22Rv1 (cell line): ENCODE results near the gene SLC7A8.
A peak's percentile ranks its signal among the peaks of the same experiment; 100 is the strongest.
"Not testable (repeated sequence)": the region's sequence is repeated elsewhere in the genome, so short reads cannot be mapped to it uniquely, and the experiment has no call there.

ENCODE experiments used
- H3K27ac ChIP-seq: fragments of 450-650 bp; 2 replicates; pipeline ENCODE4 v1.5.1; 2017
- CTCF ChIP-seq: fragments of 450-650 bp; IDR thresholded peaks from 2 replicates; pipeline ENCODE4 v1.5.1; 2017; ENCODE audit warnings: mild to moderate bottlenecking
- ZFX ChIP-seq: fragments of 450-650 bp; IDR thresholded peaks from 2 replicates; pipeline ENCODE4 v1.6.1; 2017; ENCODE audit warnings: antibody characterized with exemption, borderline replicate concordance

The SLC7A8 gene

DNA sequence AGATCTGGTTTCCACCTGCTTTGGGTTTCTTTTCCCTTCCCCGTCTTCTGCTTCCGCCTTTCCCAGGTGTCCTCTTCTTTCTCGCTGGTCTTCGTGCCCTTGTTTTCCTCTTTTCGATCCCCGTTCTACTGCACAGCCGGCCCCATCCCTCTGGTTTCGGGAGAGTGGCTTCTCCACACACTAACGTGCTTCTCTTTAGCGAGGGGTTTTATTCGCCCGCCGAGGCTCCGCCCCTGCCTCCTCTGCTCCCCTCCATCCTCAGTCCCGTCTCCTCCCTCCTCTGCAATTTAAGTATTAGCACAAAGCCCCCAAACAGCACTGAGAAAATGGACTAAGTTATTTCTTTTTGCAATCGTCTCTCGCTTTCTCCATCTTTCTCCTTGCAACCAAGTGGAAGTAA, at the start of gene SLC7A8:
SLC7A8 (minus strand) TSS at position 182 of the 400 bp plus-strand sequence. CDS start 746 bp downstream, outside the sequence.
- TF ChIP-seq CTCF = no peak
- TF ChIP-seq ZFX = no peak

GRCh38 chr14:23232241-23232808, 48.9 kb upstream of the SLC7A8 start:
- not testable (repeated sequence) for H3K27ac ChIP-seq

More for the DNA sequence above, at the start of gene SLC7A8:
- peak within 1 kb of the TSS; percentile 46 for H3K27ac ChIP-seq

DNA sequence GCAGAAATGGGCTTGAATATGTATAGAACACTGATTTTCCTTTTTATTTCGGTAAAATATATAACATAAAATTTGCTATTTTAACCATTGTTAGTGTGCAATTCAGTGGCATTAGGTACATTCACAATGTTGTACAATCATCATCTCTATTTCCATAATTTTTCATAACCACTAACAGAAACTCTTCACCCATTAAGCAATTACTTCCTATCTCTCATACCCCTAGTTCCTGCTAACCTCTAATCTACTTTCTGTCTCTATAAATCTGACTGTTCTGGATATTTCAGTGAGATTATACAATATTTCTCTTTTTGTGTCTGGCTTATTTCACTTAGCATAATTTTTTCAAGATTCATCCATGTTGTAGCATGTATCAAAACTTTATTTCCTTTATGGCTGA, 45.4 kb upstream of the SLC7A8 start:
- no peak overlapping the region for H3K27ac ChIP-seq
- TF ChIP-seq CTCF (no peak), ZFX (no peak)

DNA sequence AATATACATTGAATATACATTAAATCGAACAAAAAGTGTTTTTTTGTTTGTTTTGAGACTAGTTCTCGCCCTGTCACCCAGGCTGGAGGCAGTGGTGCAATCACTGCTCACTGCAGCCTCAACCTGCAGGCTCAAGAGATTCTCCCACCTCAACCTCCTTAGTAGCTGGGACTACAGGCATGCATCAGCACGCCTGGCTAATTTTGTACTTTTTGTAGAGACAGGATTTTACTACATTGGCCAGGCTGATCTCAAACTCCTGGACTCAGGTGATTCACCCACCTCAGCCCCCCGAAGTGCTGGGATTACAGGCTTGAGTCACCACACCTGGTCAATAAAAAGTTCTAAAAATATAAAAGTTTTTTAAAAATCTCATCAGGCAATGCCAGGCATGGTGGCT, 44.1 kb upstream of the SLC7A8 start:
- TF ChIP-seq CTCF (no peak), ZFX (no peak)
- H3K27ac ChIP-seq = no peak overlapping the region

DNA sequence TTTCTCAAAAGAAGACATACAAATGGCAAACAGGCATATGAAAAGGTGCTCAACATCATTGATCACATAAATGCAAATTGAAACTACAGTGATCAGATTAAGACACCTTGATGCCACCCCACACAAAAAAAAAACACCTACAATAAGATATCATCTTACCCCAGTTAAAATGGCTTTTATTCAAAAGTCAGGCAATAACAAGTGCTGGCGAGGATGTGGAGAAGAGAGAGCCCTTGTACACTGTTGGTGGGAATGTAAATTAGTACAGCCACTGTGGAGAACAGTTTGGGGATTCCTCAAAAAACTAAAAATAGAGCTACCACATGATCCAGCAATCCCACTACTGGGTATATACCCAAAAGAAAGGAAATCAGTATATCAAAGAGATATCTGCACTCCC, 41.5 kb upstream of the SLC7A8 start:
- H3K27ac ChIP-seq = not testable (repeated sequence)

GRCh38 chr14:23219075-23219474, 35.6 kb upstream of the SLC7A8 start:
- TF ChIP-seq ZFX (no peak), CTCF (no peak)
- no peak overlapping the region for H3K27ac ChIP-seq

GRCh38 chr14:23217032-23218020, 33.9 kb upstream of the SLC7A8 start:
- TF ChIP-seq ZFX (no peak), CTCF (no peak)
- no peak overlapping the region for H3K27ac ChIP-seq

- TF ChIP-seq ZFX (no peak), CTCF (no peak)
- H3K27ac ChIP-seq = no peak overlapping the region
These were observed 32.0 kb upstream of the SLC7A8 start for GRCh38 chr14:23215421-23215820.
